Measurements from ENCODE around the gene BMP6. TPM values are rescaled to one million over a fixed set of nuclear protein-coding genes. Genes with fewer than 3 reads are reported as not detected.

The BMP6 gene
- polyA plus RNA-seq, 1 donor (not counting 4 experiments of a cell fraction or from before 2014, with no cell fraction given), result 0.05 TPM

DNA sequence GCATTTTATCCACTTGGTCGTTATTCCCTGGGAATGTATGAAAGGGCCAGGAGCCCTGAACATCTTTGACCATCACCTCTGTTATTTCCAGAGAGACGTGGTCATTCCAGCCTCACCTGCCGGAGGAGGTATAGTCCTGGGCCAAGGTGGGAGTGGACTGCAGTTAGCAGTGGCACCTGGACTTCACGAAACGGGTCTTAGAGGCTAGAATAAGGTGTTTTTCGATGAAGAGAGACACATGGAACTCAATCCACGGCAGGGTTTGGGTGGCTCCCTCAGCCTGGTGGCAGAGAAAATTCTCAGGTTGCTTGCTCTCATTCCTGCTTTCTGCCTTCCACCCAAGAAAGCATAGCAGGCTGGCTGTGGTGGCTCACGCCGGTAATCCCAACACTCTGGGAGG, 48.0 kb downstream of the BMP6 start:
- no peak for DNase-seq (ENCODE audit: low read depth, low spot score)
- no peak overlapping the region for H2AFZ ChIP-seq (ENCODE audit: control insufficient read depth, low read length)
- no peak for FAIRE-seq
- H3K27me3 ChIP-seq (ENCODE audit: control insufficient read depth, extremely low read depth, insufficient read depth, low read length), result no peaks in the 10 kb centered on the region
- no peak overlapping the region for H3K9ac ChIP-seq (ENCODE audit: control insufficient read depth, extremely low read depth, insufficient read depth, low read length)
- H3K79me2 ChIP-seq (ENCODE audit: control insufficient read depth, insufficient read depth, low read length), result no peaks in the 10 kb centered on the region
- H3K4me3 ChIP-seq (ENCODE audit: control insufficient read depth in 2 of 3, extremely low read depth in 1 of 3, insufficient read depth in 2 of 3, low read depth in 1 of 3, low read length in 3 of 3), result no peak overlapping the region
- H3K36me3 ChIP-seq (ENCODE audit: control insufficient read depth in 2 of 2, extremely low read depth in 1 of 2, insufficient read depth in 2 of 2, low read length in 2 of 2), result no peaks in the 10 kb centered on the region
- TF ChIP-seq EZH2 (IDR thresholded peaks at IDR 0.05; ENCODE audit: low read length), result no peak
- TF ChIP-seq, protein P1, sequence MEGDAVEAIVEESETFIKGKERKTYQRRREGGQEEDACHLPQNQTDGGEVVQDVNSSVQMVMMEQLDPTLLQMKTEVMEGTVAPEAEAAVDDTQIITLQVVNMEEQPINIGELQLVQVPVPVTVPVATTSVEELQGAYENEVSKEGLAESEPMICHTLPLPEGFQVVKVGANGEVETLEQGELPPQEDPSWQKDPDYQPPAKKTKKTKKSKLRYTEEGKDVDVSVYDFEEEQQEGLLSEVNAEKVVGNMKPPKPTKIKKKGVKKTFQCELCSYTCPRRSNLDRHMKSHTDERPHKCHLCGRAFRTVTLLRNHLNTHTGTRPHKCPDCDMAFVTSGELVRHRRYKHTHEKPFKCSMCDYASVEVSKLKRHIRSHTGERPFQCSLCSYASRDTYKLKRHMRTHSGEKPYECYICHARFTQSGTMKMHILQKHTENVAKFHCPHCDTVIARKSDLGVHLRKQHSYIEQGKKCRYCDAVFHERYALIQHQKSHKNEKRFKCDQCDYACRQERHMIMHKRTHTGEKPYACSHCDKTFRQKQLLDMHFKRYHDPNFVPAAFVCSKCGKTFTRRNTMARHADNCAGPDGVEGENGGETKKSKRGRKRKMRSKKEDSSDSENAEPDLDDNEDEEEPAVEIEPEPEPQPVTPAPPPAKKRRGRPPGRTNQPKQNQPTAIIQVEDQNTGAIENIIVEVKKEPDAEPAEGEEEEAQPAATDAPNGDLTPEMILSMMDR (optimal IDR thresholded peaks at IDR 0.05 in 1 of 3, IDR thresholded peaks at IDR 0.05 in 1 of 3, conservative IDR thresholded peaks at IDR 0.05 in 1 of 3; ENCODE audit: extremely low read depth in 1 of 3, insufficient read depth in 2 of 3, low read length in 3 of 3), result no peak
- no peaks in the 10 kb centered on the region for H3K9me3 ChIP-seq (ENCODE audit: control insufficient read depth, low read depth, low read length)
- H3K4me1 ChIP-seq (ENCODE audit: control insufficient read depth, extremely low read depth, insufficient read depth, low read length), result no peaks in the 10 kb centered on the region
- no peaks in the 10 kb centered on the region for H4K20me1 ChIP-seq (ENCODE audit: control insufficient read depth, extremely low read depth, insufficient read depth, low read length)
- H3K27ac ChIP-seq (ENCODE audit: control insufficient read depth, insufficient read depth, low read length), result no peak overlapping the region
- H3K4me2 ChIP-seq (ENCODE audit: control insufficient read depth, extremely low read depth, insufficient read depth, low read depth, low read length), result no peak overlapping the region
- dilution Hi-C loops (cut with MboI; ENCODE audit: extremely low pct_ligation_motif_present, low sequenced_read_pairs), result no loop called here
- H3K9me1 ChIP-seq (ENCODE audit: control insufficient read depth, extremely low read depth, insufficient read depth, low read length), result no peaks in the 10 kb centered on the region

DNA sequence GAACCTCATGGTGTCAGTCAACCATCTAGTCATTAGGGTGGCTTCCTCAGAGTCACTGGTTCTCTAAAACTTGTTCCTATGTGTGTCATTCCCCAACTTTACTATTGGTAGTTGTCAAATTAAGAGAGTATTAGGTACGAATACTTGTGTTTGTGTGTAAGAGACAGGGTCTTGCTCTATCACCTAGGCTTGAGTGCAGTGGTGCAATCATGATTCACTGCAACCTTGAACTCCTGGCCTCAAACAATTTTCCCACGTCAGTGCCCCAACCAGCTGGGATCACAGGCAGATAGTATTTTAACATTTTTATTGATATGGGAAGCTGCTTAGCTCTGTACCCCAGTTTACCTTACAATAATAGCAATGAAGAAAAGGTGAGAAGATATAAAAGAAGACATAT, 50.6 kb downstream of the BMP6 start:
- H3K9me1 ChIP-seq (ENCODE audit: control insufficient read depth, extremely low read depth, insufficient read depth, low read length), result no peaks in the 10 kb centered on the region
- dilution Hi-C loops (cut with MboI; ENCODE audit: extremely low pct_ligation_motif_present, low sequenced_read_pairs), result no loop called here
- H3K36me3 ChIP-seq (ENCODE audit: control insufficient read depth in 2 of 2, extremely low read depth in 1 of 2, insufficient read depth in 2 of 2, low read length in 2 of 2), result no peaks in the 10 kb centered on the region
- DNase-seq (ENCODE audit: low read depth, low spot score) (no peak), FAIRE-seq (no peak)
- H3K9ac ChIP-seq (ENCODE audit: control insufficient read depth, extremely low read depth, insufficient read depth, low read length), result no peak overlapping the region
- H3K27ac ChIP-seq (ENCODE audit: control insufficient read depth, insufficient read depth, low read length), result no peak overlapping the region
- TF ChIP-seq, protein P1 (optimal IDR thresholded peaks at IDR 0.05 in 1 of 3, IDR thresholded peaks at IDR 0.05 in 1 of 3, conservative IDR thresholded peaks at IDR 0.05 in 1 of 3; ENCODE audit: extremely low read depth in 1 of 3, insufficient read depth in 2 of 3, low read length in 3 of 3), result no peak
- TF ChIP-seq EZH2 (IDR thresholded peaks at IDR 0.05; ENCODE audit: low read length), result no peak
- no peak overlapping the region for H2AFZ ChIP-seq (ENCODE audit: control insufficient read depth, low read length)
- H3K79me2 ChIP-seq (ENCODE audit: control insufficient read depth, insufficient read depth, low read length), result no peaks in the 10 kb centered on the region
- H3K4me3 ChIP-seq (ENCODE audit: control insufficient read depth in 2 of 3, extremely low read depth in 1 of 3, insufficient read depth in 2 of 3, low read depth in 1 of 3, low read length in 3 of 3), result no peak overlapping the region
- H3K4me1 ChIP-seq (ENCODE audit: control insufficient read depth, extremely low read depth, insufficient read depth, low read length), result no peaks in the 10 kb centered on the region
- H4K20me1 ChIP-seq (ENCODE audit: control insufficient read depth, extremely low read depth, insufficient read depth, low read length), result no peaks in the 10 kb centered on the region
- H3K4me2 ChIP-seq (ENCODE audit: control insufficient read depth, extremely low read depth, insufficient read depth, low read depth, low read length), result no peak overlapping the region
- no peaks in the 10 kb centered on the region for H3K27me3 ChIP-seq (ENCODE audit: control insufficient read depth, extremely low read depth, insufficient read depth, low read length)
- no peaks in the 10 kb centered on the region for H3K9me3 ChIP-seq (ENCODE audit: control insufficient read depth, low read depth, low read length)

All from keratinocyte (primary cell).